Measurements from ENCODE around the gene CIART.
"Not testable (repeated sequence)": the region's sequence is repeated elsewhere in the genome, so short reads cannot be mapped to it uniquely, and the experiment has no call there.

Gene CIART, protein sequence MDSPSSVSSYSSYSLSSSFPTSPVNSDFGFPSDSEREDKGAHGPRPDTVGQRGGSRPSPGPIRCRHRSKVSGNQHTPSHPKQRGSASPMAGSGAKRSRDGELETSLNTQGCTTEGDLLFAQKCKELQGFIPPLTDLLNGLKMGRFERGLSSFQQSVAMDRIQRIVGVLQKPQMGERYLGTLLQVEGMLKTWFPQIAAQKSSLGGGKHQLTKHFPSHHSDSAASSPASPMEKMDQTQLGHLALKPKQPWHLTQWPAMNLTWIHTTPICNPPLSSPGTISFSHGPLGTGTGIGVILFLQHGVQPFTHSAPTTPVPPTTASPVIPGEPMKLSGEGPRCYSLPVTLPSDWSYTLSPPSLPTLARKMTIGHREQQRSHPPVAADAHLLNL

DNA sequence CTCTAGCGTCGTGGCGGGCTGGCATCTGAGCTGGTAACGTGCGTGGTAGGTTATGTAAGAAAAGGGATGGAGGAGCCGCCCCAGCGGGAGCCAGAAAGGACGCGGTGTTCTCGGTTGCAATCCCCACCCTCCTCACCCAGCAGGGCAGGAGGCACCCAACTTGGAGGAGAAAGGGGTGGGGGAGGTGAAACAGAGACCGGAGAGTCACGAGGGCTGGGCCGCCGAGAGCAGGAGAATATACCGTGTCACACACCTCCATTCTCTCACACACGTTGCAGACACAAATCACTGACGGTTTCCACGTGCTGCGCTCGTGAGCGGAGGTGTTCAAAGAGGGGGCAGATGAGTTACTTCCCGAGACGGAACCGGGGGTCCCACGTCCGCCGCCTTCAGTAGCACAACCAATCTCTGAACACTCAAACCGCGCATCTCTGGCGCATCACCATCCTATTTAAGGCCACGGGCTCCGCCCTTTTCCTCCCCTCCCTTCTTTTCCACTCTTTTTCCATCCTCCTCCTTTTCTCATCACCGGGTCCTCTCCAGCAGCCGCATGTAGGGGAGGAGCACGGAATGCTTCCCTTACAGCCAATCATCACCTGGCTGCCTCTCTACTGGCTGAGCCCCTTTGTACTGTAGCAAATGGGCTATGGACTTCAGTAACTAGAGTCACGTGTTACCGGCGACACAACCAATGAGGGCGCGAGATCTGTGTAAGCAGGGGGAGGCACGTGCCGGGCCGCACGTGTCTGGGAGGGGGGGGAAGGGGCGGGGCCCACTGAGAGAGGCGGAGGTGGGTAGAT, at the start of gene CIART:
Gene CIART (plus strand): TSS at position 797 of the 800 bp plus-strand sequence. CDS start 714 bp downstream, outside the sequence.
- peak; percentile 98 for DNase-seq (ENCODE audit: low read depth)

DNA sequence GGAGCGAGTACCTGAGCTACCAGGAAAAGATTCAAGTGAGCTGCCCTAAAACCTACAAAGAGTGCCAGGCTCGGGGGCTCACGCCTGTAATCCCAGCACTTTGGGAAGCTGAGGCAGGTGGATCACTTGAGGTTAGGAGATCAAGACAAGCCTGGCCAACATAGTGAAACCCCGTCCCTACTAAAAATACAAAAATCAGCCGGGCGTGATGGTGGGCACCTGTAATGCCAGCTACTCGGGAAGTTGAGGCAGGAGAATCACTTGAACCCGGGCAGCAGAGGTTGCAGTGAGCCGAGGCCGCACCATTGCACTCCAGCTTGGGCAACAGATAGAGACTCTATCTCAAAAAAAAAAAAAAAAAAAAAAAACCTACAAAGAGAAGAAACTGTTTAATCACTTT, 49.4 kb upstream of the CIART start:
- not testable (repeated sequence) for DNase-seq (ENCODE audit: low read depth)

DNA sequence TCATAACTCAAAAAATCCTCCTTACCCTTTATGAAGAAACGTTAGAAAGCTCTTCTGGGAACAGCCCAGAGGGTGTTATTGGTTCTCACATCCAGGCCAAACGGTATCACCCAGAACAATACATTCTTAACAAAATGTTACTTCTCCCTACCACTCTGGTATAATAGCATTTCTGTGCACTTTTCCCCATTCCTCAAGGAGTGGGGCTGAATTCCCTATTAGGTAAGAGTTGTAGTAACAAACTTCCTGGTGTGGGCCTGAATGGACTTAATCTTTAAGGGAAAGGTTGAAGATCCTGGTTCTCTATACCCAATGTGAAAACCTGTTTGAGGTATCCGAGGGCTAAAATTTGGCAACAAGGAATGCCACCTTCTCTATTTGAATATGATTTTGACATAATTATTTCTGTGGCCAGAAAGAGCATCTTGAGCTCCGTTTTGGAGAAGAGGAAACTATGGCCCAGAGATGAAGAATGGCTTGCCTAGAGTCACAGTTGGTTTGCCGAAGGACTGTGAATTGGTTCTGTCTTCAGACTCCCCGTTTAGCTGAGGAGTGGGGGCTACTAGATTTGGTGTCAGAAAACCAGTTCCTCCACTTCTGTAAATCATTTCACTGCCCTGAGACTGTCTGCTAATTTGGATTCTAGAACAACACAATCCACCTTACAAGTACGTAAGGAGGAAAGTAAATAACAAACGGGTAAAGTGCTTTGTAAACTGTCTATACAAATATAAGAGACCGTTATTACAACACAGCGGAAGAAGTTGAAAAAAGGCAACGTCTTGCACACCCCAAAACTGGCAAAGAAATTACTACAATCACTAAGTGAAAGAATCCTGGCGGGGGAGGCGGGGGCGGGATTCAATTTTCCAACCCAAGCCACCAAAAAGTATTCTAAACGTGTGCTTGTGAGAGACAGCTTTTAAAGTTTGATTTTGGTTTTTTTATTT, 48.7 kb upstream of the CIART start:
- DNase-seq (ENCODE audit: low read depth), result peak; percentile 30

DNA sequence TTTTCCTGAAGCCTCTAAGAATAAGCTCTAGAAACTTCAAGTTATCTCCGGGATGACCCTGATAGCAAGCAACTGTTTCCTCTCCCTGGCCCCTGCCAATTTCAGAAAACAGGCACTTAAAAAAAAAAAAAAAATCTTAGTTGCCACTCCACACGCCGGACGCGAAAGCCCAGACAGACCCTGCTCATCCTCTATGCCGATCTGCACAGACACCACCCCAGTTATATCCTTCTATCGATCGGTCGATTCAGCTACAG, 48.1 kb upstream of the CIART start:
- no peak for DNase-seq (ENCODE audit: low read depth)

DNA sequence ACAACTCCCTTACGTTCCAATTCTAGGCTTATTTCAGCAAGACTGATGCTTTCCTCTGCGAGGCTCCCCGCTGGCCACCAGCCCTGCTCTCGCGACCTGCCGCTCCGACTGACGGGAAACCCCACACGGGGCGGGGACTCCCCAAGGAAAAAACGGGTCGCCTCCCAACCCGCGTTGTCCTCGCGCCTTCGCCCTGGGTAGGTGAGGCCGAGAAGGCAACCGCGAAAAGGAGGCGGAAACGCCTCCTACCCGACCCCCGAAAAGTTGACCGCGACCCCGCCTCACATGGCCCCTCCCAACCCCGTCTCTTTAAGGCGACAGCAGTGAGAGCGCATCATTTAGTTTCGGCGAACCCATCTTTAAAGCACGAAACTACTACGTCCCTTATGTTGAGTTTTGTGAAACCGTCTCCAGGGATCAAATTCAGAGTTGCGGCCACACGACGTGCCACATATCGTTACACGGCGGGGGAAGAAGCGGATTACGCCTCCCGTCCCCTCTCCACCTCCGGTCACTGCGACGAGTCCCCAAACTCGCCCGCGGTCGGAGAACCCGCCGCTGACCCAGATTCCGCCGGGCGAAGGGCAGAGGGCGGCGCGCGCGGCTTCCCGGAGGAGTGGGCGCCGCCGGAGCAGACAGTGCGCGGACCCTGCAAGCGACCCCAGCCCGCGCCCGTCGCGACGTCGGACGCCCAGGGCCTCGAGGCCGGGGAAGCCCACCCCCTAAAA, 47.6 kb upstream of the CIART start:
- DNase-seq (ENCODE audit: low read depth), result peak; percentile 87

DNA sequence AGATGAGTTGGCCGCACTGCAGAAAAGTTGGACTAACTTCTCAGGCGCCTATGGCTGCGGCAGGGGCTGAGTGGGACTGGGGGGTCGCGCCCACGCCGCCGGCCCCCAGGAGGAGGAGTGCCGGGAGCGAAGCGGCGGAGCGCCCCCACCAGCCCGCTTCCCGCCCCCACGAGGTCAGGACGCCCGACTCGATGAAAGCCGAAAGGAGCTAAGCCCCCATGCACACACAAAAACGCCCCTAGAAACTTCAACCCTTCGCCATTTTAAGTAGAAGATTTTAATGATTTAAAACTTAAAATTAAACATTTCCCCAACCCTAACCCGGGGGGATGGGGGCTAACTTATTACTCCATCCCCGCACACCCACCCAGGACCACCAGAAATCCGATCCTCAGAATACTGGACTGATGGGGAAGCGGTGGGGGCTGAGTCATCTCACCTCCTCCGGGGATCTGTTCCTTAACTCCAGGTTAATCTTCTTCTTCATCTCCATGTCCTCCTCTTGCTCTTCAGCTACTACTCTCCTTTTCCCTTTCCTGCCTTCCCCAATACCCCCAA, 47.0 kb upstream of the CIART start:
- DNase-seq (ENCODE audit: low read depth), result peak; percentile 62

DNA sequence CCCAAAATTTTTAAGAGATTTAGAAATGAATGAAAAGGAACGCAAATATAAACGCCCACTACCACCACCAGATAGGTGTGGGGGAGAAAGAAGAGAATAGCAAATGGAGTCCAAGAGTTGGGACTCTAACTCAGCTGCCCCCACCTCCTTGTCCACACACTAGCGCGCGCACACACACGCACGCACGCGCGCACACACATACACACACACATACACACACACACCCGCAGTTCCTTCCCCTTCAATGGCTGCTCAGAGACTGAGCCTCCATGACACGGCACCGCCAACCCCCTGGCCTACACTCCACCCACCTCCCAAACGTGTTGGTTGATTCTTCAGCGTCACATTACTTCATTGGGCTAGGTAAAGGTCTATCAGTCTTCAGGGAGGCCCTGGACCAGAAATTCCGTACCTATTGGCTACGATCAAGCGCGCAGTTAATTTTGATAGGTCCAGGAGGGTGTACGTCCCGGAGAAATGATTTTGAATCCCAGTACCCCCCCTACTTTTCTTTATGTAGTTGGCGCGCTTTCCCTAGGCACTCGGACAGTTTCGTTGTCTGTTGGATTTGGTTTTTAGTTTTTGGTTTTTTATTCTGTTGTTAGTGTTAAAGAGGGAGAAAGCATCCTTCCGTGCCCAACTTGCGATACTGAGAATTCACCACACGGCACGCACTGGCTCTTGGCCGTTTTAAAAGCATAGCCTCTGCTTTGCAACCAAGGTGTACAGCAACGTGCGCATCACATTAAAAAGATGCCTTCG, 46.3 kb upstream of the CIART start, which contains the start of gene ANP32E:
Gene ANP32E (minus strand): TSS at position 261 of the 762 bp plus-strand sequence. CDS start 326 bp downstream, outside the sequence.
- peak; percentile 100 for DNase-seq (ENCODE audit: low read depth)

DNA sequence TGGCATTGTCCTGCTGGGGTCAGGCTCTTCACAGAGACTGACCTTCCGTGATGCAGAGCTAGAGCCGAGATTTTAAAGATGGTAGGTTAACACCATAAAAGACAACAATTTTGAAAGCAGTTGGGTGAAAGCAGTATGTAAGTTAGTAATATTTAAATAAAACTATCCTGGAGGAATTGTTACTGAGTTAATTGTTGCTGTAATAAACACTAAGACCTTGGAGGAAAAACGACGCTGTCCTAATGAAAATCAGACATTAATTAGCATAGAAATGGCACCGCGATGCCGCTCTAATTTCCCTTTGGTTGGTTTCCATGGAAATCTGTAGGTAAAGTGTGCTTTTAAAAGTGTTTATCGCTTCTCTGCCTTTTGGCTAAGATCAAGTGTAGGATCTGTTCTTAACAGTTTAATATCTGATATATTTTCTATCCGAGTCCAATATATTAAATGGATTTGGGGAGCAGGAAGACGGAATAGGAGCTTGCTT, 45.7 kb upstream of the CIART start:
- no peak for DNase-seq (ENCODE audit: low read depth)

DNA sequence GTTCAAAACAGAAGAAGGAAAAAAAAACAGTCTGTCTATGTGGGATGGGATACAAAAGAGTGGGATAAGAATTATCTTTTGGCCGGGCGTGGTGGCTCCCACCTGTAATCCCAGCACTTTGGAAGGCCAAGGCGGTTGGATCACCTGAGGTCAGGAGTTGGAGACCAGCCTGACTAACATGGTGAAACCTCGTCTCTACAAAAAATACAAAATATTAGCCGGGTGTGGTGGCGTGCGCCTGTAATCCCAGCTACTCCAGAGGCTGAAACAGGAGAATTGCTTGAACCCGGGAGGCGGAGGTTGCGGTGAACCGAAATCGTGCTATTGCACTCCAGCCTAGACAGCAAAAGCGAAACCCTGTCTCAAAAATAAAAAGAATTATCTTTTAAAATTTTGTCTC, 45.2 kb upstream of the CIART start:
- not testable (repeated sequence) for DNase-seq (ENCODE audit: low read depth)

DNA sequence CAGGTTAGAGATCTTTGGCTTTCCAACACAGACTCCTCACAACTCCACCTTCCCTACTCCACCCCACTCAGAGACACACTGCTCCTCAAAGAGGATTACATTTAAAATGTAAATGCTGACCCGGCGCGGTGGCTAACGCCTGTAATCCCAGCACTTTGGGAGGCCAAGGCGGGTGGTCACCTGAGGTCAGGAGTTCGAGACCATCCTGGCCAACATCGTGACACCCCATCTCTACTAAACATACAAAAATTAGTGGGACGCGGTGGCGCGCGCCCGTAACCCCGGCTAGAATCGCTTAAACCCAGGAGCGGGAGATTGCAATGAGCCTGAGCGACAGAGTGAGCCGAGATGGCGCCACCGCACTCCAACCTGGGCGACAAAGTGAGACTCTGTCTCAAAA, 44.6 kb upstream of the CIART start:
- DNase-seq (ENCODE audit: low read depth), result no peak

DNA sequence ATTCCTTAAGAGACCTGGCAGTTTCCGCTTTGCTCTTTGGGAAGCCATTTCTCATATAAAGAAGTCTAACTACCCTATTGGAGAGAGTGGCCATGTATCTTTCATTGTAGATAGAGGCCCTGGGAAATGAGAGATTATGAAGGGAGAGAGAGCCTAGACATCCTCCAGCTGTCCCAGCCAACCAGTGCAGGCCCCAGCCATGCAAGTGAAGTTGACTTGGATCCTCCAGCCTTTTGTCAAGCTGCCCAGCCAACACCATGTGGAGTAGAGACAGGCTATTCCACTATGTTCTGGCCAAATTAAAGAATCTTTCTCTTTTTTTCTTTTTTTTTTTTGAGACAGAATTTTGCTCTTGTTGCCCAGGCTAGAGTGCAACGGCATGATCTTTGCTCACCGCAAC, 39.4 kb upstream of the CIART start:
- DNase-seq (ENCODE audit: low read depth), result no peak

DNA sequence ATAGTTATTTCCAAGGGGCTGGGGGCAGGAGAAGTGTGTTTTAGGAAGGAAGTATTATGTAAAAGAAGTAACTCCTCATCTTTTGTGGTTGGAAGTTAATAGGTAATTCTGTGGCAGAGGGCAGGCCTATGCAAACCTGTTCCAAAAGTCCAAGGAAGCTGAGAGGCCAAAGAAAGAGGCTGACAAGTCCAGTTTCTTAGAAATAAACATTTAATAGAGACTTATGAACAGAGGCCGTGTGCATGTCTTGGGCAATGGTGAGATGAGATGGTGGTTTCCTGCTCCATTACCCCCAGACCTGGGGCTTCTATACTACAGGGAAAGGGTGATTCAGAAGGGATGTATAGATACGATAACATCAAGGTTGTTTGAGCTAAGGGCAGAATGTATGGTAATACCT, 32.4 kb upstream of the CIART start:
- DNase-seq (ENCODE audit: low read depth), result no peak

DNA sequence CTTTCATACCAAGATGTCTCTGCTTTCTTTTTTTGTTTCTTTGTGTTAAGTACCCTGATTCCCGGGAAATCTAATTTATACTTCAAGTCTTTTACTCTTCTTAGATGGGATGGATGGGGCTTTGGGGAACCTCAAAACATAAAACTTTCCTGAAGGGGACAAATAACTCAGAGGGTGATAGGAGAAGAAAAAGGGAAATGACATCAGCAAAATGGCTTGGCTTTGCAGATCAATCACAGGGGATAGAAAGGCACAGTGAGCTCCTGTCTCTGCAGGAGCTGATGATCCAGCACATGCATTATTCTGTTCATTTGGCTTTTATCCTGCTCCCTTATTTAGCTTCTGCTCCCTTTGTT, 26.2 kb upstream of the CIART start:
- DNase-seq (ENCODE audit: low read depth), result peak; percentile 14

DNA sequence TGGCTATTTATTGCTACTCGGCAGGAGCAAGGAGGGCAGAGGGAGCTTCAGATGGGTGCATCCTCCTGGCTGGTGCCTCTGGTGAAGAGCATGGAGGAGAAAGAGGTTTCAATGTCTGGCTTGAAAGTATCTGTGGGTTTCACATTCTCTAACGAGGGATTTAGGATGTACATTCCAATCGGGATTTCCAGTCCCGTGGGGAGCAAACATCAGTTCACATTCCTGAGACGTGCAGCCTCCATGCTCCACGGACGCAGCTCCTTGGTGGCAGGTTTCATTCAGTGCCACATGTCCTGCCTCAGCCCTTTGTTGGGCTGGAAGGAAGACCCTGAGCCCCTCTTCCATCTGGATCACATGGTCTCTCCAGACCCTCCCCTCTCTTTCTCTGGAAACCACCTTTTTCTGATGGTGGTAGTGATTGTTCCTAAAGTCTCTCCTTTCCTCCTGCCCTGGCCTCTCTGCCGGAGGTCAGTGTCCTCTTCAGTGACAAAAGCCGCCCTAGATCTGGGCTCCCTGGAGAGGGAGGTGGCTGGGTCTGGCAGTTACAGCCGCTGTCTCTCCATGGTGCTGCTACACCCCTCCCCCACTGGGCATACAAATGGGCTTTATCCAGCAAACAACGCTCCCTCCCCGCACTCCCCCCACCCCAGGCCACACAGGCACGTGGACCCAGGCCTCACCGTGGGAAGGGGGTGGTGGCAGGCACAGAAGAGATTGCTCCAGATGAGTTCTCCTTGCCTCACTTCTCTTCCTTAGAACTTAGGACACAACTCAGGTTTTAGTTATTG, 25.6 kb upstream of the CIART start:
- DNase-seq (ENCODE audit: low read depth), result peak; percentile 26

DNA sequence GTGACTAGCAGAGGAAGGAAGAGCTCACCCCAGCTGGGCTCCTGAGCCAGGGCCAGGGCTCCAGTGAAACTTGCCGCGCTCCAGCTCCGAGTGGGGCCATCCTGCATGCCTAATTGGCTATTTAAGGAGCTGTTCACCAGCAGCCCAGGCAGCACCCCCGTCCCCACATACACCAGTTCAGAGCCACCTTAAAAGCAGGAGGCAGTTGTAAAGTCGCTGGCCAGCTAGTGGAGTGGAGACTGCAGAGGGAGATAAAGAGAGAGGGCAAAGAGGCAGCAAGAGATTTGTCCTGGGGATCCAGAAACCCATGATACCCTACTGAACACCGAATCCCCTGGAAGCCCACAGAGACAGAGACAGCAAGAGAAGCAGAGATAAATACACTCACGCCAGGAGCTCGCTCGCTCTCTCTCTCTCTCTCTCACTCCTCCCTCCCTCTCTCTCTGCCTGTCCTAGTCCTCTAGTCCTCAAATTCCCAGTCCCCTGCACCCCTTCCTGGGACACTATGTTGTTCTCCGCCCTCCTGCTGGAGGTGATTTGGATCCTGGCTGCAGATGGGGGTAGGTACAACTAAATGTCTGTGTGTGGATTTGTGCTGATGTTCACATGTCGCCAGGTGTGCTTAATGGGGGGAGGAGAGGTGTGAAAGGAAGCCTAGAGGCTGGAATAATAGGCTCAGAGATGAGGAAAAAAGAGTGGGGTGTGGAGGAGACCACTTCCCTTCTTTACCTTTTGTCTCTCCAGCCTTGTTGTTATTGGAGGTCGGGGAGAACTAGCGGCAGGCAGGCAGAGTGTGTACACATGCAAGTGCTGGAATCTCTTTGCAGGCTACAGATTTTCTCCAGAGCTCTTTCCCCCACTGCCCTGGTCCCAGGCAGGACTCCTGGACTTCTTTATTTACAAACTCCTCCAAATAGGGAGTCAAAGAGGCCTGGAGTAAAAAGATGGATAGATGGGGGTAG, 24.4 kb upstream of the CIART start, which contains the start of gene CA14:
Gene CA14 (plus strand): TSS at position 151 of the 962 bp plus-strand sequence. CDS start 355 bp downstream, at position 506.
- no peak for DNase-seq (ENCODE audit: low read depth)

DNA sequence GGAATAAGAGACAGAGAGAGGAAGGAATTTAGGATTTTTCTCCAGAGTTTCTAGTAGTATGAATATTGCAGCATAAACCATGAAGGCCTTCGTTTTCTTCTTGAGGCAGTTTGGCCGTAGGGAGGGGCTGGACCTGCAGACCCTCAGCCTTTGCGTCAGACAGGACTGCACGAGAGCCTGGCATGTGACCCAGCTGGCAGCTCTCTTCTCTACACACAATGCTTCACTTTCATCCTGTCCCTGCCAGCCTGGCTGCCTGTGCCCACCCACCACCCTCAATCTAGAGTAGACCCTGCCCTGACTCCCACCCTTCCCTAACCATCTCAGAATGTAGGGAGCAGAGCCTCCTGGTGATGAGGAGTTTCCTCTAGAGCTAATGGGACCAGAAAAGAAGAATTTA, 23.1 kb upstream of the CIART start:
- no peak for DNase-seq (ENCODE audit: low read depth)

DNA sequence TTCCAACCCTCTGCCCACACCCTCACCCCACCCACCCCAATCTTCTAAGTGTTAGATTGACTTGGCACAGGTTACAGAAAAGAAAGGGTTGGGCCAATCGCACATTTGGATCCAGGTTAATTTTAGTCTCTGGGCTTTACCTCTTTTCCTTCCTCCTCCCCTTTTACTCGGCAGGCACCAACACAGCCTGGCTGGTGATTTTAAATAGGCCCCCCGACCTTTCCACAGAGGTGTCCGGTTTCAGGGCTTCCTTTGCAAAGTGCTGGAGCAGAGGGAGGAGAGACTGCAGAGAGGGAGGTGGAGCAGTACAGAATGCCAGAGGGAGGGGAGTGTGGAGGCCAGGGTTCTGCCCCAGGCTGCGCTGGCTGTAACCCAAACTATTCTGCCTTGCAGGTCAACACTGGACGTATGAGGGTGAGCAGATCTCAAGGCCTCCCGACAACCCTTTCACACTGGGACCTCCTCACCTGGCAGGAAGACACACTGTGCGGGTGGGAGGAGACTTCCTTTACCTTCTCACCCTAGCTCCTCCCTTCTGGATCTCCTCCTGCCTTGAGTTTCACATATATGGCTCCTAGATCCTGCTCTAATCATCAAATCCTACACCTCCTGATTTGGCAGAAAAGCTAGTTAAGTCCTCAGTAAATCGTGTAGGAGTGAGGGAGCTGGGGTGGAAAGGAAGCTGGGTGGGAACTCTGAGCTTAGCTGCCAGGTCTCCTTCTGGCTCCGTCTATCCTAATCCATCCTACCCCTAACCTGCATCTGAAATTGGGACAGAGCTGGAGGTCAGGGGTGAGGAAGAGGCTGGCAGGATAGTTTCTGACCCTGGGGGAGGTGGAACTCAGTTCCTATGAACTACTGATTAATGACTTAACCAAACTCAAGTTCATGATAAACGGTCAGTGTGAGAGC, 22.3 kb upstream of the CIART start:
- DNase-seq (ENCODE audit: low read depth), result peak; percentile 23

Measured in ELR (cell line).